Smooth muscle cell of the brain vasculature (primary cell): ENCODE results near the gene KLHDC4.
"Not testable (repeated sequence)": the region's sequence is repeated elsewhere in the genome, so short reads cannot be mapped to it uniquely, and the experiment has no call there.

Experiments used
- DNase-seq: peaks from one replicate; pipeline ENCODE4 v3.0.0-alpha.2; 2012; ENCODE audit warnings: low read depth, low spot score

Gene KLHDC4

DNA sequence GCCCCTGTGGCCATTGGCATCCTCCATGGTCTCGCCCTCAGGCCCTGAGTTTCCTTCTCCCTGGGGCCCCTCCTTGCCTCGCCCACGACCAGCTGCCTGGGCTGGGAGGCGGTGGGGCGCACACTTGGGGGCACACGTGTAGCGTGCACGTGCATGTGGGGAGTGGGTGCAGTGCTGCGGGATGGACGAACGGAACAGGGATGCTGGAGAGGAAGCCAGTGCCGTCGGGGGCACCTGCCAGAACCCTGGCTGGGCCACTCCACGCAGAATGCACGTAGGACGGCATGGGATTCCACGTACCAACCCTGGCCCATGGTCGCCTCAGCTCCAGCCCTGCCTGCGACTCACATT lies 80.4 kb downstream of the KLHDC4 start:
- DNase-seq = no peak

DNA sequence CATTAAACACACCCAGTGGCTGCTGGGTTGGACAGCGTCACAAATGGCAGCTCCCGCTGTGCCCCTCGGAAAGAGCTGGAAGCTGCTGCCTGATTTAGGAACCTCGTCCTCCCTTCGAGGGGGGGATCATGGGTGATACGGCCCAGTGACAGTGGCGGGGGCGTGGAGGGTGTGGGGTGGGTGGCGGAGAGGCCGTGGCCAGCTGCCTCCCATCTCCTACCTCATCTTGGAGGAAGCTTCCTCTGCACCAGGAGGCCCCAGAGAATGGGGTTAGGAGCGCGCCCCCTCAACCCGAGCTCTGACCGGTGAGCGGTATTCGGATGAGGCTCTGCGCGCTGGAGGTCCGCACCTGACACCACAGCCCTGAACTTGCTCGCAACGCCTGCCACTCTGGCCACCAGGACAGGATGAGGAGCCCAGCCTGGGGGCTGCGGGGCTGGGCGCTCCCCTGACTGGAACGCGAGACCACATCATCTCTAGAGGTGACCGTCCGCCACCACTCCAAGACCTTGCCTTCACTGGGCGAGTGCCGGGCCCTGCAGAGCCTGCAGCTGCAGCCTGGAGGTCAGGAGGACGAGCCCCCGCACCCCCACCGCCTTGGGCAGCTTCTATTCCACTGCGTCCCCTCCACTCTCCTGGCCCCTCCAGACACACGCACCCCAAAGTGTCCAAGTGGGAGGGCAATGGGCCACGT lies 80.9 kb downstream of the KLHDC4 start:
- DNase-seq = no peak

DNA sequence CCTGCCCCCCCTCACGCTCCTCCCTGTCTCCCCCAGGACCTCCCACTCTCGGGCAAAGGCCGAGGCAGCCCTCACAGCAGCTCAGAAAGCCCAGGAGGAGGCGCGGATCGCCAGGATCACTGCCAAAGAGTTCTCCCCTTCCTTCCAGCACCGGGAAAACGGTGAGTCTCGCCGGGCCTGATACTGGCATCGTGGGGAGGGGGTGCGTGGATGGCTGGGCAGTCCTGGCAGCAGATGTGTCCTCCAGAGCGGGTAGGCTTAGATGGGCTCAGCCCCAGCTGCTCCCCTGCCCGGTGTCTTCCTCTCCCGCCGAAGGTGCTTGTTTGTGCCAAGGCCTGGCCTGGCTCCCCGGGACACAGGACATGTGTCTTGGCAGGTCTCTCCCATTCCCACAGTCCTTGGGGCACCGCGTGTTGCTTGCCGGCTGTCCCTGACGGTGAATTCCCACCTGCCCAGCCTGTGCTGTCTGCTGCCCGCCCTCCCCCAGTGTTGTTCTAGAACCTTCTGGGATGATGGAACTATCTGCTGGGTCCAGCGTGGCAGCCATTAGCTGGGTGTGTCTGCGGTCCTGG lies 81.6 kb downstream of the KLHDC4 start:
- no peak for DNase-seq

DNA sequence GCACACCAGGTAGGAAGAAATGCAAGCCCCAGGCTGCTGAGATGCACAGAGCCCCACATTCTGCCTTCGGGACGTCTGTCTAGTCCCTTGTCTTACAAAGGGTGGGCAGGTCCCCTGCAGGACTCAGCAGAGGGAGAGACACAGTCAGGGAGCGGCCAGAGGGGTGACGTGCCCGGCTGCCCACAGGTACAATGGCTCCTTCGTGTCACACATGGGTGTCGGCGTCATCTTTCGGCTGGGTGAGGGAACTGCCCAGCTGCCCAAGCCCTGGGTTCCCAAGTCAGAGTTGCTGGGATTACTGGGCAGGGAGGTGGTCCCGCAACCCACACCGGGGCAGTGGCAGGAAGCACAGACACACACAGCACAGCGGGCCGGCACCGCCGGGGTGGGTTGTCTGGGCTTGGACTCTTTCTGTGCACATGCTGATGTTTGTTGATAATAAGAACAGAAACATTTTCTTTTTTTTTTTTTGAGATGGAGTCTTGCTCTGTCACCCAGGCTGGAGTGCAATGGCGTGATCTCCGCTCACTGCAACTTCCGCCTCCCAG lies 82.9 kb downstream of the KLHDC4 start:
- DNase-seq = no peak

DNA sequence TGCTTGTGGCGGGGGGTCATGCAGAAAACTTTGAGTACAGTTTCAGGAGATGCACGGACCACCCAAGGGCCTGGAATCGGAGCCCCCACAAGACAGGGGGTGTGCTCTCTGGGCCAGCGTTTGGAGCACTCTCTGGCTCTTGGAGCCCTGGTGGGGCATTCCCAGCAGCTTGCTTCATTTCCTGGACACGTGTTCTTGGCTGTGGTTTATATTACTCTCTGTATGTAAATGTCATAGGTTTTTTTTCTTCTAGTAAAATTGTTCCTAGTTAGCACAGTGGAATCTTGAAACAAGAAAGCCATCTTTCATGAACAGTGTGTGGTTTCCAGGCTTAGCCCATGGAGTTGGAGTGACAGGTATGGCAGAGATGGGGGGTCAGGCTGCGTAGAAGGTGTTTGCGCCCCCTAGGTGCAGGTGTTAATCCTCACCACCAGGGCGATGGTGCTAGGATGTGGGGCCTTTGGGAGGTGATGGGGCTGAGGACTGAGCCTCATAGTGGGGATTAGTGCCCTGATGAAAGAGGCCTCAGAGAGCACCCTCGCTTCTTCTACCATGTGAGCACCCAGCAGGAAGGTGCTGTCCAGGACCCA lies 83.7 kb downstream of the KLHDC4 start:
- no peak for DNase-seq

DNA sequence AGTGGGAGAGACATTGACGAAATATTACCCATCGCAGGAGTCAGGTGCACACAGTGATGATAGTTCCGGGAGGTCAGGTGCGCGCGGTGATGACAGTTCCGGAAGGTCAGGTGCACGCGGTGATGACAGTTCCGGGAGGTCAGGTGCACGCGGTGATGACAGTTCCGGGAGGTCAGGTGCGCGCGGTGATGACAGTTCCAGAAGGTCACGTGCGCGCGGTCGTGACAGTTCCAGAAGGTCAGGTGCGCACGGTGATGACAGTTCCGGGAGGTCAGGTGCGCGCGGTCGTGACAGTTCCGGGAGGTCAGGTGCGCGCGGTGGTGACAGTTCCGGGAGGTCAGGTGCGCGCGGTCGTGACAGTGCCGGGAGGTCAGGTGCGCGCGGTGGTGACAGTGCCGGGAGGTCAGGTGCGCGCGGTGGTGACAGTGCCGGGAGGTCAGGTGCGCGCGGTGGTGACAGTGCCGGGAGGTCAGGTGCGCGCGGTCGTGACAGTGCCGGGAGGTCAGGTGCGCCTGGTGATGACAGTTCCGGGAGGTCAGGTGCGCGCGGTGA lies 84.7 kb downstream of the KLHDC4 start:
- not testable (repeated sequence) for DNase-seq

DNA sequence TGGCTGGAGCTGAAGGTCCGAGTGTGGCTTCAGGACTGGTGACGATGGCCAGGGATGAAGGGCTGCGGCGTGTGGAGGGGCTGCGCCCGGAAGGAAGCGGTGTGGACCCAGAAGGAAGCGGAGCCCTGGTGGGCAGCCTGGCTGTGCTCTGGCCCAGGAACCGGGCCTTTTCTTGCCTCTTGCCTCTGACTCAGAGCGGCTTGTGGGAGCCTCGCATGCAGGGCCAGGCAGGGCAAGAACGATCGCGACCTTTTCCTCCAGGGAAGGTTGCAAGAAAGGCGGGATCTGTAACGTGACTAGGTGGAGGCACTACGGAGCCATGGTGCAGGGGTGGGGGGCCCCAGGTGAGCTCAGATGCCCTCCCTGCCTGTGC lies 85.5 kb downstream of the KLHDC4 start:
- no peak for DNase-seq

DNA sequence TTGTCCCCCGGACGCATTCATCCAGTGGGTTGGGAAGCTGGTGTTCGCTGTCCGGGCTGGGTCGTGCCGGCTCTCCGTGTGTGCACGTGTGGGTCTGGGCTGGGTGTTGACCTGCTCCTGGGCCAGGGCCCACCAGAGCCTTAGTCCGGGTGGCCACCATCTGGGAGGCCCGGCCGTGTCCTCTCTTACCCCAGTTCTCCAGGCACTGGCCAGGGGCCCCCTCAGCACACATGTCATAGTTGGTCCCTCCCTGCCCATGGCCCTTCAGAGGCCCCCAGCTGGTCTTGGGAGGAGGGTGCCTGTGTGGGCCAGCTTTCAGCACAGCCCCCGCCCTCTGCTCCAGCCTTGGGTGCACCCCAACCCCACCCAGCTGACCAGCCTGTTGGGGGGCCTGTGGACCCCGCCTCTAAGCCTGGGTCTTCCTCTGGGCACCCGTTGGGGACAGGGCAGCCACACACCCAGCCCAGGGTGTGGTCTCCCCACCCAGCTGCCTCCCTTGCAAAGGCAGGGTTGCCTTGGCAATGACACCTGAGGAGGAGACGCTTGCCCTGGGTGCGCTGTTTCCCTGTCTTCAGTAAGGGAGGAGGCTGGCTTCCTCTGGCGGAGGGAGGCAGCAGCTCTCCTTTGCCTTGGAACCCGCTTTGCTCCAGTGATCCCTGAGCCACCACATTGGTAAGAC lies 86.1 kb downstream of the KLHDC4 start:
- DNase-seq = no peak

DNA sequence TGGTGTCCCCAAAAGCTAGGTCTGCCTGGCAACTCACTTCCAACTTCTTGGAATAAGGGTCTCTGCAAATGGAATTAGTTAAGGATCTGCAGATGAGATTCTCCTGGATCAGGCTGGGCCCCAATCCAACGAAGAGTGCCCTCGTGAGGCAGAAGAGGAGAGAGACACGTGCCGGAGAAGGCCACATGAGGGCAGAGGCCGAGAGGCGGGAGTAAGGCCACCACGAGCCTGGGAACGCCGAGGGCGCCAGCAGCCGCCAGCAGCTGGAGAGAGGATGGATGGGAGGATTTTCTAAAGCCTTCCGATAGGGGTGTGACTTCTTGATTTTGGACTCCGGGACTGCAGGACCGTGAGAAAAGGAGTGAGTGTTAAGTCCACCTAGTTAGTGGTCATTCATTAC lies 87.2 kb downstream of the KLHDC4 start:
- no peak for DNase-seq

DNA sequence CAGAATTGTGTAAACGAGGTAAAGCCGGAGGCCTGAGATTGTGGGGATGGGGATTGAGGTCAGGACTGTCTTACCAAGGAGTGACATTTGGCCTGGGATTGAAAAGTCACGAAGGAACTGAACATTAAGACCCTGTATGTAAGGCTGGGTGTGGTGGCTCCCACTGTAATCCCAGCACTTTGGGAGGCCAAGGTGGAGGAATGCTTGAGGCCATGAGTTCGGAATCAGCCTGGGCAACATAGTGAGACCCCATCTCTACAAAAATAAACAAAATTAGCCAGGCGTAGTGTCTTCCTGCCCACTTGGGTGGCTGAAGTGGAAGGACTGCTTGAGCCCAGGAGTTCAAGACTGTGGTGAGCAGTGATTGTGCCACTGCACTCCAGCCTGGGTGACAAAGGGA lies 88.0 kb downstream of the KLHDC4 start:
- DNase-seq = no peak

DNA sequence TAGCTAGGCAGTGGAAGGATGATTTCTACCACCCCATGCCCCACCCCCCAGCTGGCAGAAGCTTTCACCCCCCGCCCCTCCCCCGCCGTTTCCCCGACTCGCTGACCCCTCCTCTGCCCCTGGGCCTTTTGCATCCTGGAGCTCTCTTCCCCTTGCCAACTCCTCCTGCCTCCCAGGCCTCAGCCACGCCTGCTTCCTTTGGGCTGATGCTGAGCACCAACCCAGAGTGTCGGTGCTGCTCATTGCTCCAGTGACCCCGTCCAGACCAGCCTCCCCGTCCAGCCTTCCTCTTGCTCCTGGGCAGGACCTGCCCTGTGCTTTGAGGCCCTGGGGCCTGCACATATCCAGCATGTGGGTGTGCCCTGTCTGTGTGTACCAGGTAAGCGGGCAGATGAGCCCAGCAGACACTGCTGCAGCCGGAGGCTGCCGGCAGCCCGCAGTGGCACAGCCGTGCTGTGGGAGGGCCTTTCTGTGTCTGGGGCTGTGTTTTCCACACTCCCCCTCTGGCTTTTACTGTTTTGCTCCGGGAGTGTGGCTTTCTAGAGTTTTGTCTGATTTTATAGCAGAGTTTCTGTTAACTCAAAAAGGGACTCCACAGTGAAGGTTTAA lies 90.6 kb downstream of the KLHDC4 start:
- no peak for DNase-seq

DNA sequence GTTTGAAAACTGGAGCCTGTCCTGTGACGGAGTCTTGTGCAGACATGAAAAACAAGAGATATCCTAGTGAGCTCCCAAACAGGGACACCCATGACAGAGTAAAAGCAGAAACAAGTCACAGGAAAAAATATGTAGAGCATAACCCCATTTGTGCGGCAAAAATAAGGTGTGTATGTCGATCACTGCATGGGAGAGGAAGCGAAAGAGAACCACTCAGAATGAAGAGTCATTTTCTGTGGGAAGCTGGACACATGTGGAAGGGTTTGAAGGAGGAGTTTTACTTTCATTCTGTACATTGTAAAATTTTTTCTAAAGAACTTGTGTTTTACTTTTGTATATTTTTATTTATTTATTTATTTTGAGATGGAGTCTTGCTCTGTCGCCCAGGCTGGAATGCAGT lies 91.4 kb downstream of the KLHDC4 start:
- no peak for DNase-seq

DNA sequence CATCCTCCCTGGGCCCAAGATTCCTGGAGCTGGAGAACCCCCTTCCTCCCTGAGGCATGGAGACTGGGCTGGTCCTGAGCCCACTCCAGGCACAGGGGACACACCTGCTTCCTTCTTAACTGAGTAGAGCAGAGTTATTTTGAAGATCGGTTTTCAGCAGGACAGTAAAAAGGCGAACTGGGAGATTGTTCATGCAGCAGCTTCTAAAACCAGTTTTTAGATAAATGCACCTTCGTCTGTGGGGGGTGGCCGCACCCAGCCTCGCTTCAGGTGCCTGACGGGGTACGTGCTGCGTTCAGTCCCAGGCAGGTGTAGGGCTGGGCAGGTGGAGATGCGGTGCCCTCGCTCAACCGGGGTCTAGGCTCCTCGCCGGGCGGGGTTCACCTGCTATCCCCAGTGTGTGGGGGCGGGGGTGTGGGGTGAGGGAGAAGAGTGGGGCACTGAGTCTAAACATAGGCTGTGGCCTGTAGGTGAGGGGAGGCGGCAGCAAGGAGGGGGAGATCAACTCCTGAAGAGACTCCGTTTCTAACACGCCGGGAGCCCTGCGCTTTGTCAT lies 94.0 kb downstream of the KLHDC4 start:
- DNase-seq = no peak

DNA sequence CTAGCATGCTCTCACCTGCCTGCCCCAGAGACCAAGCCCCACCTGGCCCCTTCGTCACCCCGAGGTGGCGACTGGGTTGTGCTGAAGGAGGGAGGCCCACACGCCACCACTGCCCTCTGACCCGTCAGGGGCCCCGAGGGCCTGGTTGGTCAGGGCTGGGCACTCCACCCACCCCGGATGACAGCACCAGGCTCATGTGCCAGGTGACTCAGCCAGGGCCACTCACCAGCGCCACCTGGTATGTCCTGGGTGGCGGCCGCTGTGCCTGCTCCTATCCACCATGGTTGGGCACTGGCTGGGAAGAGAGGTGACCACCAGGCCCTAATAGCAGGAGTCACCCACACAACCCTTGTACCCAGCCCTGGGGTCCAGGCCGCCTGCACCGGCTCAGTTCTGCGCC lies 94.6 kb downstream of the KLHDC4 start:
- DNase-seq = no peak

DNA sequence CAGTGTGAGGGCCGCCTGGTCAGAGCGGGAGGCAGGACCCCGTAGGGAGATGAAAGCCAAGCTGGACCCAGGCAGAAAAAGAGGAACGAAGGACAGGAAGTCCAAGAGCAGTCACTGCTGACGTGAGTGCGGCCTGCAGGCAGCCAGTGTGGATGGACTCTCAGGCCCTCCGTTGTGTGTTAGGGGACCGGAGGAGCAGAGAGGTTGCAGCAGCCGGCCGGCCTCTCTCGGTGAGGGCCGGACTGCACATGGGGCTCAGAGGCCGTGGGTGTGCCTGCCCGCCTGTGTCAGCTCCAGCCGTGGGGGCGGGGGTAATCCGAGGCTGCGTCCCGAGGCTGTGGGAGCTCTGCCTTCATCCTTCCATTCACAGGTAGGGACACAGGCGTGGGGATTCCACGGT lies 96.1 kb downstream of the KLHDC4 start:
- DNase-seq = no peak

DNA sequence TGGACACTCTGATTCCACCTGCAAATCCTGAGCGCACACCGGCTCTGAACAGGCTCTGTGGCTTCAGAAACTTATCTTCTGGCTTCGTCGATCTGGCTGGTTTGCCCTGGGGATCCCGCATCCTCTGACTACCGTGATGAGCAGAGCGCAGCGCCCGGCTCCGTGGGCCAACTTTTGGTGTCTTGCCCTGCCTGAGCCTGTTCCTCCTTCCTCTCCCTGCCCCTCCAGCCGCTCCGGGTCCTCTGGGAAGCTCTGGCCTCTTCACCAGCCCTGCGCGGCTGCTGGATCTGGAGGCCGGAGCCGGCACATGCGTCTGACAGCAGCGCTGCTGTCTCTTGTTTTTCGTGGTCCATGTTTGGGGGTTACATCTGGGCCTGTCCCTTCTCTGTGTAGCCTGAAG lies 97.8 kb downstream of the KLHDC4 start:
- no peak for DNase-seq

DNA sequence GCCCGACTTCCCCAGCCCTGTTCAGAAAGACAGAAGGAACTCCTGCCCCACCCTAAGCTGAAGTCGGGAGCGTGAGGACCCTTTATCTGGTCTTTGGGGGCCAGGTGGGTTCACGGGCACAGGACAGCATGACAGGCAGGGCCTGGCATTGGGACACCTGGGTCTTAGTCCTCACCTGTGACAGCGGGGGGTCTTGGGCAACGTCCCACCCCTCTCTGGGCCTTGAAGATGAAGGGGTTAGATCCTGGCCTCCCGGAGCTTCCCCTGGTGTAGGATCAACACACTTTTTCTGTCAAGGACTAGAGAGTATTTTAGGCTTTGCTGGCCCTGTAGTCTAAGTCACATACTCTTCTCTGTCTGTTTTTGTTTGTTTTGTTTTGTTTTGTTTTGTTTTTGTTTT lies 98.3 kb downstream of the KLHDC4 start:
- DNase-seq = no peak

DNA sequence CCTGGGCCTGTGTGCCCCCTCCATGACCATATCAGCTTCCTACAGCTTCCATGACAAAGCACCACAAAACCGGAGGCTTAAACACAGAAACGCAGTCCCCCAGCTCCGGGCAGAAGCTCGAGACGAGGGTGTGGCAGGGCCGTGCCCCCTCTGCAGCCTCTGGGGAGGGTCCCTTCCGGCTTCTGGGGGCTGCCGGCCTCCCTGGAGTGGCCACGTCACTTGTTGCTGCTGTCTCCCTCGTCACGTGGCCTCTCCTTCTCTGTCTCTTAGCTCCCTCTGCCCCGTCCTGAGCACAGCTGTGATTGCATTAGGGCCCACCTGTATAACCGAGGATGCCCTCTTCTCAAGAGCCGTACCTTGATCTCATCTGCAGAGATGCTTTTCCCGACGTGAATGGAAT lies 98.9 kb downstream of the KLHDC4 start:
- no peak for DNase-seq

DNA sequence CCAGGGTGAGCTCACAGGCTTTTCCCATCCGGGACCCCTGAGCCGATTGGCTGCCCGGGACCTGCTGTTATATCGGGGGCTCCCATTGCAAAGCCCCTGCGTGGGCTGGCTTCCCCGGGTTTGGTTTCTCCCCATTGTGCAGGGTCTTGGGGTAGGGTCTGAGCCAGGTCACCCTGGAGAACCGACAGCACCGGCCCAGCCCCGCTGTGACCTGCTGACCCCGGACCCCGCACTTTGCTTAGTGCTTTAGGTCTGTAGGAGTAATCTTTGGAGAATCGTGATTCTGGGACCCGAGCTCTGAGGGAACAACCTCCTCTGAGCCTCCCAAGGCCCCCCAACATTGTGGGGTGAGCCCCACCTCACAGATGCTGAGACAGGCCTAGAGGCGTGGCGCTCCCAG lies 100.6 kb downstream of the KLHDC4 start:
- DNase-seq = no peak

DNA sequence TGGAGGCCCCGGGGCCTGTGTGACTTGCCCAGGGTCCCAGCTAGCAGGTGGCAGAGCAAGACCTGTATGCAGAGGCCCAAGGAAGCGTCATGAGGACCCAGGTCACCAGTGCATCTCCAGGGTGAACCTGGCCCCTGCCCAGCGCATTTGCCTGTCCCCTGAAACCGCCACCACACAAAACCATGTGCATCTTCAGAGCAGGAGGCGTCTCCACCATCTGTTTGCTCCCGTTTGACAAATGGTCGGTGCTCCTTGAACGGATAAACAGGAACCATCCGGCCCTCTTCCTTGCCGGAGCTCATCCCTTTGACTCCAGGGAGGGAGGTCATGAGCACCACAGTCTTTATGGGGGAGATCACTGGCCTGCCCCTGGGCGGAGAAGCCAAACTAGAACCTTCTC lies 101.0 kb downstream of the KLHDC4 start:
- no peak for DNase-seq

DNA sequence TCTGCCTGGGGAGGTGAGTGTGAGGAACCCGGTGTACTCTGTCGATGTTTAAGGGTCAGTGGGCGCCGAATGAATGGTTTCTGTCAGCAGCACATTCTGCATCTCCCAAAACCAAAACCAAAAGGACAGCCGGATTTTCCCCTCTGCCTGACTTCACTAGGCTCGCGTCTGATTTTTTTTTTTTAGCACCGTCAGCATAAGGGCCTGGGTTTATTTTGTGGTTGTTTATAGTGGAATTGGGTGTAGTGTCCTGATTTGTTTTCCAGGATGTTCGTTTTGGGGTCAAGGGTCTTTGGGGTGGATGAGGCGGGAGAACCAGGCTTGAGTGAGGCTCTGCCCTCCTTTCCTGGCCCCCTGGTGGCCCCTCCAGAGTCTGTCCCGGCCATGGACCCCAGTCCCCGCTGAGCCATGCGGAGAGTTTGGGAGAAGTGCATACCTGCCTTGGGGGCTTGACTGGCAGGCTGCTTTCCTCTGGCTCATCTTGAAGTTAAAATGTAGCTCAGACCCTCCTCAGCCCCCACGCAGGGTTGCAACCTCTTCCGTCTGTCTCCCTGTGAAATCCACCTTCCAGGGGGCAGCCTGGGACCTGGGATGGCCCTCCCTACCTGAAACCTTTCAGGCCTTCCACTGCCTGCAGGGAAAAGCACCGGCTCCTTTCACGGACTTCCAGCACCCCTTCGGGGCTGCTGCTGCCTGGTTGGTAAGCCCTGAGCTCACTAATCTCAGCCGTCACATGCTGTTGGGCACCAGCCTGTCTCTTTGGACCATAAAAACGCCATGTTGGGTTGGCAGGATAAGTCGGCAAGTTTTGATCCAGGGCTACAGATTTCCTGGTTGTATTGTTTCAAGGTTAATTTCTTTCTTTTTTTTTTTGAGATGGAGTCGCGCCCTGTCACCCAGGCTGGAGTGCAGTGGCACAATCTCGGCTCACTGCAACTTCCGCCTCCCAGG lies 103.3 kb downstream of the KLHDC4 start:
- DNase-seq = no peak
